Gastroesophageal sphincter (tissue), 4 donors: Measurements from ENCODE around the gene LRRC63. TPM values are rescaled to one million over a fixed set of nuclear protein-coding genes. Genes with fewer than 3 reads are reported as not detected.

Experiments used
- ATAC-seq: fragments of 150-250 bp; one replicate; pipeline ENCODE4 v1.9.1; 2016; ENCODE audit warnings: mild to moderate bottlenecking, moderate library complexity
- H3K27ac ChIP-seq, 4 donors: fragments of 200-600 bp; sonication (generic) in 3 of 4; 1 replicate in 3 of 4; 2 replicates in 1 of 4; pipeline ENCODE4 v1.5.1; 2016 to 2019
- H3K27me3 ChIP-seq: fragments of 200-600 bp; sonication (generic); one replicate; pipeline ENCODE4 v1.5.1; 2019
- H3K36me3 ChIP-seq, 2 donors: fragments of 200-600 bp; sonication (generic); one replicate each; pipeline ENCODE4 v1.5.1; 2019; ENCODE audit warnings: control low read depth in 1 of 2
- H3K4me1 ChIP-seq, 3 donors: fragments of 200-600 bp; sonication (generic); 1 replicate in 2 of 3; 2 replicates in 1 of 3; pipeline ENCODE4 v1.5.1; 2016 to 2019; ENCODE audit warnings: control low read depth in 2 of 3
- H3K4me3 ChIP-seq, 2 donors: fragments of 200-600 bp; sonication (generic); one replicate each; pipeline ENCODE4 v1.5.1; 2019; ENCODE audit warnings: mild to moderate bottlenecking in 1 of 2, moderate library complexity in 1 of 2
- H3K9me3 ChIP-seq, 3 donors: fragments of 200-600 bp; sonication (generic); one replicate each; pipeline ENCODE4 v1.5.1; 2017 to 2019; ENCODE audit warnings: control low read depth in 2 of 3
- CTCF ChIP-seq, 4 experiments: fragments of 200-600 bp in 2 of 4; fragments of 450-650 bp in 2 of 4; sonication (generic) in 1 of 4; IDR thresholded peaks; one replicate each; pipeline ENCODE4 v1.5.1; 2017 to 2019; ENCODE audit warnings: antibody characterized with exemption in 4 of 4, mild to moderate bottlenecking in 2 of 4, moderate library complexity in 2 of 4
- EP300 ChIP-seq: sonication (generic); formaldehyde crosslinking; IDR thresholded peaks from one replicate; pipeline ENCODE4 v1.6.1; 2017; ENCODE audit warnings: antibody characterized with exemption, mild to moderate bottlenecking
- POLR2A ChIP-seq, 2 donors: fragments of 450-650 bp; IDR thresholded peaks; one replicate each; pipeline ENCODE4 v1.6.1; 2017; ENCODE audit warnings: antibody characterized with exemption in 2 of 2, mild to moderate bottlenecking in 2 of 2, moderate library complexity in 1 of 2
- POLR2AphosphoS5 ChIP-seq: sonication (generic); formaldehyde crosslinking; IDR thresholded peaks from one replicate; pipeline ENCODE4 v1.6.1; 2017; ENCODE audit warnings: antibody characterized with exemption
- WGBS, 2 donors: methylation state at CpG; one replicate each; pipeline ENCODE4 v1.1.5; 2018; ENCODE audit warnings: low coverage in 1 of 2; 5-methylcytosine and 5-hydroxymethylcytosine counted together
- total RNA-seq, 4 donors: library from RNA; depleted of rRNA; stranded (reverse); fragments of >200 nt; gene quantifications; one replicate each; pipeline ENCODE4 v1.1.0, GENCODE V29; 2016

The LRRC63 gene
- total RNA-seq, 4 donors from 2014 or later: not detected

- H3K4me1 ChIP-seq: no peaks in the 10 kb centered on the region
- no peak overlapping the region for H3K27ac ChIP-seq
- no peak for ATAC-seq
- no peaks in the 10 kb centered on the region for H3K36me3 ChIP-seq
- no peak for TF ChIP-seq POLR2AphosphoS5
- no peak for TF ChIP-seq POLR2A (IDR thresholded peaks at IDR 0.05)
- no peak for TF ChIP-seq CTCF (IDR thresholded peaks at IDR 0.05)
- no peak for TF ChIP-seq EP300
- WGBS, 2 donors: 66 to 90% methylated on average over 4 of the region's 4 CpGs
- H3K9me3 ChIP-seq: no peaks in the 10 kb centered on the region
- no peak overlapping the region for H3K4me3 ChIP-seq
- H3K27me3 ChIP-seq: no peaks in the 10 kb centered on the region
These were observed 14.3 kb upstream of the LRRC63 start for GRCh38 chr13:46197299-46198048.

- H3K4me1 ChIP-seq: no peaks in the 10 kb centered on the region
- no peak for ATAC-seq
- H3K36me3 ChIP-seq: no peaks in the 10 kb centered on the region
- WGBS, 2 donors: 81 to 83% methylated on average over 2 to 3 of the region's 3 CpGs
- H3K27ac ChIP-seq: no peak overlapping the region
- TF ChIP-seq POLR2AphosphoS5: no peak
- no peak for TF ChIP-seq CTCF (IDR thresholded peaks at IDR 0.05)
- no peaks in the 10 kb centered on the region for H3K9me3 ChIP-seq
- no peaks in the 10 kb centered on the region for H3K27me3 ChIP-seq
- H3K4me3 ChIP-seq: no peak overlapping the region
These were observed 13.0 kb upstream of the LRRC63 start for GRCh38 chr13:46198696-46199193.

GRCh38 chr13:46202188-46202795 lies 9.4 kb upstream of the LRRC63 start:
- H3K4me3 ChIP-seq: no peak overlapping the region
- H3K4me1 ChIP-seq: no peaks in the 10 kb centered on the region
- ATAC-seq: no peak
- no peaks in the 10 kb centered on the region for H3K9me3 ChIP-seq
- H3K36me3 ChIP-seq: no peaks in the 10 kb centered on the region
- peaks cover 4% of the 10 kb centered on the region for H3K27me3 ChIP-seq
- WGBS, 2 donors: 73 to 81% methylated on average over 3 of the region's 3 CpGs
- TF ChIP-seq POLR2AphosphoS5 (no peak), EP300 (no peak), POLR2A (IDR thresholded peaks at IDR 0.05) (no peak), CTCF (IDR thresholded peaks at IDR 0.05) (no peak)
- no peak overlapping the region for H3K27ac ChIP-seq

GRCh38 chr13:46202966-46203365 lies 8.8 kb upstream of the LRRC63 start:
- no peaks in the 10 kb centered on the region for H3K4me1 ChIP-seq
- no peaks in the 10 kb centered on the region for H3K36me3 ChIP-seq
- TF ChIP-seq EP300 (no peak), POLR2AphosphoS5 (no peak), CTCF (IDR thresholded peaks at IDR 0.05) (no peak), POLR2A (IDR thresholded peaks at IDR 0.05) (no peak)
- no peak for ATAC-seq
- no peaks in the 10 kb centered on the region for H3K9me3 ChIP-seq
- 58 to 80% methylated on average over 5 of the region's 5 CpGs for WGBS, 2 donors
- H3K27ac ChIP-seq: no peak overlapping the region
- H3K27me3 ChIP-seq: peaks cover 4% of the 10 kb centered on the region
- H3K4me3 ChIP-seq: no peak overlapping the region

GRCh38 chr13:46206143-46206542 lies 5.6 kb upstream of the LRRC63 start:
- TF ChIP-seq POLR2AphosphoS5: no peak
- no peak for TF ChIP-seq POLR2A (IDR thresholded peaks at IDR 0.05)
- no peak for TF ChIP-seq EP300
- TF ChIP-seq CTCF (IDR thresholded peaks at IDR 0.05): no peak
- Histone ChIP-seq H3K4me3 (no peak overlapping the region), H3K27ac (no peak overlapping the region), H3K36me3 (no peaks in the 10 kb centered on the region), H3K4me1 (peaks cover 0 to 7% (median 0%) of the 10 kb centered on the region in 3 donors), H3K27me3 (peaks cover 4% of the 10 kb centered on the region), H3K9me3 (no peaks in the 10 kb centered on the region)
- ATAC-seq: no peak
- whole genome bisulfite sequencing, 2 donors: 84 to 100% methylated on average over 1 of the region's 1 CpG
